ENCODE results near the gene CLTCL1. TPM values are rescaled to one million over a fixed set of nuclear protein-coding genes. Genes with fewer than 3 reads are reported as not detected.
A peak's percentile ranks its signal among the peaks of the same experiment; 100 is the strongest.

Gene CLTCL1
- total and polyA plus RNA-seq, 9 of the 15 experiments (the other 6 are each of a cell fraction or from before 2014, with no cell fraction given) = 1.1 to 11.7 (median 5.0) TPM

GRCh38 chr22:19176175-19176643 is 115.3 kb downstream of the CLTCL1 start (continued):
- TF ChIP-seq ZBTB49 (CRISPR knock-in tag; IDR thresholded peaks at IDR 0.05; ENCODE audit: borderline replicate concordance) (no peak), HDAC6 (IDR thresholded peaks at IDR 0.05; ENCODE audit: low read depth, low read length) (peak; percentile 71; the same call in 1 of the 2 replicates), POLR2H (tag; IDR thresholded peaks at IDR 0.05; ENCODE audit: low read depth) (no peak), CBFB (CRISPR knock-in tag; IDR thresholded peaks at IDR 0.05) (no peak), ZNF184 (CRISPR knock-in tag; IDR thresholded peaks at IDR 0.05) (no peak), ZBTB43 (CRISPR knock-in tag; IDR thresholded peaks at IDR 0.05) (no peak), GATAD2B (IDR thresholded peaks at IDR 0.05; ENCODE audit: borderline replicate concordance) (no peak), SIX5 (IDR thresholded peaks at IDR 0.05; ENCODE audit: borderline replicate concordance in 1 of 2, insufficient read depth in 1 of 2, low read depth in 1 of 2, low read length in 2 of 2) (no peak), CHD4 (IDR thresholded peaks at IDR 0.05; ENCODE audit: insufficient read depth, insufficient replicate concordance, low read depth, low read length, poor library complexity, severe bottlenecking) (peak; percentile 68), MBD1 (CRISPR knock-in tag; IDR thresholded peaks at IDR 0.05) (no peak)
